SK-N-SH treated with all-trans-retinoic acid at 6 μM for 48 hours (cell line): ENCODE data around the gene SUMO3.

Experiments used
- ATAC-seq: fragments of 200-7000 bp; cut with Tn5 transposase; 3 replicates; pipeline ENCODE4 v1.9.1; 2020; ENCODE audit warnings: mild to moderate bottlenecking, moderate library complexity
- ARNTL ChIP-seq: fragments of 450-650 bp; formaldehyde crosslinking; IDR thresholded peaks from 2 replicates; pipeline ENCODE4 v1.5.0; 2020; ENCODE audit warnings: low read depth, mild to moderate bottlenecking, moderate library complexity, borderline replicate concordance
- BACH2 ChIP-seq: fragments of 250-450 bp; sonication (Bioruptor Pico); IDR thresholded peaks from 2 replicates; pipeline ENCODE4 v1.9.0; 2021; ENCODE audit warnings: mild to moderate bottlenecking, borderline replicate concordance
- CSDC2 ChIP-seq: fragments of 250-450 bp; sonication (Bioruptor Pico); IDR thresholded peaks from 2 replicates; pipeline ENCODE4 v1.5.0; 2020; ENCODE audit warnings: mild to moderate bottlenecking, moderate library complexity
- ESRRG ChIP-seq: fragments of 250-450 bp; sonication (Bioruptor Pico); IDR thresholded peaks from 2 replicates; pipeline ENCODE4 v1.6.1; 2021; ENCODE audit warnings: mild to moderate bottlenecking
- GLIS3 ChIP-seq: fragments of 250-450 bp; sonication (Bioruptor Pico); IDR thresholded peaks from 2 replicates; pipeline ENCODE4 v1.5.0; 2020; ENCODE audit warnings: mild to moderate bottlenecking, moderate library complexity
- OSR1 ChIP-seq: fragments of 250-450 bp; sonication (Bioruptor Pico); IDR thresholded peaks from 2 replicates; pipeline ENCODE4 v1.8.0; 2022; ENCODE audit warnings: moderate library complexity, mild to moderate bottlenecking, inconsistent platforms
- PPARA ChIP-seq: fragments of 250-450 bp; sonication (Bioruptor Pico); IDR thresholded peaks from 2 replicates; pipeline ENCODE4 v1.5.0; 2020; ENCODE audit warnings: mild to moderate bottlenecking, borderline replicate concordance
- RARB ChIP-seq: fragments of 250-450 bp; sonication (Bioruptor Pico); IDR thresholded peaks from 2 replicates; pipeline ENCODE4 v1.8.0; 2021; ENCODE audit warnings: mild to moderate bottlenecking, moderate library complexity
- SNAI2 ChIP-seq: fragments of 250-450 bp; sonication (Bioruptor Pico); IDR thresholded peaks from 2 replicates; pipeline ENCODE4 v1.5.0; 2020; ENCODE audit warnings: mild to moderate bottlenecking, moderate library complexity
- TCF4 ChIP-seq: fragments of 250-450 bp; sonication (Bioruptor Pico); IDR thresholded peaks from 2 replicates; pipeline ENCODE4 v1.8.0; 2021; ENCODE audit warnings: mild to moderate bottlenecking, moderate library complexity, borderline replicate concordance
- TOX ChIP-seq: fragments of 250-450 bp; sonication (Bioruptor Pico); IDR thresholded peaks from 2 replicates; pipeline ENCODE4 v1.8.0; 2021; ENCODE audit warnings: mild to moderate bottlenecking, moderate library complexity, borderline replicate concordance
- ZC3H10 ChIP-seq: fragments of 250-450 bp; sonication (Bioruptor Pico); IDR thresholded peaks from 2 replicates; pipeline ENCODE4 v1.5.1; 2021; ENCODE audit warnings: mild to moderate bottlenecking, moderate library complexity
- ZFP3 ChIP-seq: fragments of 250-450 bp; sonication (Bioruptor Pico); IDR thresholded peaks from 2 replicates; pipeline ENCODE4 v1.5.0; 2020; ENCODE audit warnings: mild to moderate bottlenecking, moderate library complexity
- ZFP30 ChIP-seq: fragments of 450-650 bp; formaldehyde crosslinking; IDR thresholded peaks from 2 replicates; pipeline ENCODE4 v1.5.0; 2022; ENCODE audit warnings: mild to moderate bottlenecking, moderate library complexity
- ZNF565 ChIP-seq: fragments of 450-650 bp; formaldehyde crosslinking; conservative IDR thresholded peaks from 2 replicates; pipeline ENCODE4 v1.5.0; 2020; ENCODE audit warnings: low read depth, mild to moderate bottlenecking, moderate library complexity
- ZNF70 ChIP-seq: fragments of 450-650 bp; formaldehyde crosslinking; IDR thresholded peaks from 2 replicates; pipeline ENCODE4 v1.5.0; 2020; ENCODE audit warnings: mild to moderate bottlenecking, moderate library complexity
- ZNF8 ChIP-seq: fragments of 450-650 bp; formaldehyde crosslinking; IDR thresholded peaks from 2 replicates; pipeline ENCODE4 v1.5.0; 2020; ENCODE audit warnings: mild to moderate bottlenecking, moderate library complexity
- TF ChIP-seq, protein P1 (sequence below): fragments of 250-450 bp; sonication (Bioruptor Pico); IDR thresholded peaks from 2 replicates; pipeline ENCODE4 v1.5.1; 2020; ENCODE audit warnings: low read depth, mild to moderate bottlenecking, moderate library complexity
- TF ChIP-seq, protein P2 (sequence below): fragments of 250-450 bp; sonication (Bioruptor Pico); IDR thresholded peaks from 2 replicates; pipeline ENCODE4 v1.5.1; 2021; ENCODE audit warnings: mild to moderate bottlenecking, moderate library complexity
- TF ChIP-seq, protein P3 (sequence below): fragments of 250-450 bp; sonication (Bioruptor Pico); IDR thresholded peaks from 2 replicates; pipeline ENCODE4 v1.5.0; 2020; ENCODE audit warnings: mild to moderate bottlenecking, moderate library complexity
- TF ChIP-seq, protein P4 (sequence below): fragments of 250-450 bp; sonication (Bioruptor Pico); IDR thresholded peaks from 2 replicates; pipeline ENCODE4 v1.8.0; 2020; ENCODE audit warnings: mild to moderate bottlenecking, moderate library complexity, borderline replicate concordance
- TF ChIP-seq, protein P5 (sequence below): fragments of 250-450 bp; sonication (Bioruptor Pico); IDR thresholded peaks from 2 replicates; pipeline ENCODE4 v1.8.0; 2021; ENCODE audit warnings: low read depth, mild to moderate bottlenecking, moderate library complexity, borderline replicate concordance

SUMO3 gene

DNA sequence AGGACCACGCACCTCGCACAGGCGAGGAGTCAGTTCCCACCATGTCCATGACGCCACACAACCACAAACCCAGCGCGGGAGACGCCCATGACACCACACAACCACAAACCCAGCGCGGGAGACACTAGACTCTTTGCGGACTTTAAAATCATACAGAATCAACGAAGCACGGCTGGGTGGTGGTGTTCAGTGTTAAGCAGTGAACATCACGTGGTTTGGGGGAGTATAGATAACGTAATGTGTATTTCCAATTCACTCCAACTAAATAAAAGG is 36.5 kb upstream of the SUMO3 start:
- ATAC-seq, result no peak
- TF ChIP-seq CSDC2 (CRISPR knock-in tag) (no peak), TCF4 (CRISPR knock-in tag) (no peak), ZFP3 (CRISPR knock-in tag) (no peak), TOX (CRISPR knock-in tag) (no peak), RARB (CRISPR knock-in tag) (no peak), ZNF565 (CRISPR knock-in tag) (no peak), SNAI2 (CRISPR knock-in tag) (no peak), OSR1 (CRISPR knock-in tag) (no peak), ARNTL (no peak), GLIS3 (CRISPR knock-in tag) (no peak), ZNF8 (no peak), BACH2 (CRISPR knock-in tag) (no peak)
- TF ChIP-seq, protein P1, sequence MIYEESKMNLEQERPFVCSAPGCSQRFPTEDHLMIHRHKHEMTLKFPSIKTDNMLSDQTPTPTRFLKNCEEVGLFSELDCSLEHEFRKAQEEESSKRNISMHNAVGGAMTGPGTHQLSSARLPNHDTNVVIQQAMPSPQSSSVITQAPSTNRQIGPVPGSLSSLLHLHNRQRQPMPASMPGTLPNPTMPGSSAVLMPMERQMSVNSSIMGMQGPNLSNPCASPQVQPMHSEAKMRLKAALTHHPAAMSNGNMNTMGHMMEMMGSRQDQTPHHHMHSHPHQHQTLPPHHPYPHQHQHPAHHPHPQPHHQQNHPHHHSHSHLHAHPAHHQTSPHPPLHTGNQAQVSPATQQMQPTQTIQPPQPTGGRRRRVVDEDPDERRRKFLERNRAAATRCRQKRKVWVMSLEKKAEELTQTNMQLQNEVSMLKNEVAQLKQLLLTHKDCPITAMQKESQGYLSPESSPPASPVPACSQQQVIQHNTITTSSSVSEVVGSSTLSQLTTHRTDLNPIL (CRISPR knock-in tag), result no peak
- TF ChIP-seq, protein P2, sequence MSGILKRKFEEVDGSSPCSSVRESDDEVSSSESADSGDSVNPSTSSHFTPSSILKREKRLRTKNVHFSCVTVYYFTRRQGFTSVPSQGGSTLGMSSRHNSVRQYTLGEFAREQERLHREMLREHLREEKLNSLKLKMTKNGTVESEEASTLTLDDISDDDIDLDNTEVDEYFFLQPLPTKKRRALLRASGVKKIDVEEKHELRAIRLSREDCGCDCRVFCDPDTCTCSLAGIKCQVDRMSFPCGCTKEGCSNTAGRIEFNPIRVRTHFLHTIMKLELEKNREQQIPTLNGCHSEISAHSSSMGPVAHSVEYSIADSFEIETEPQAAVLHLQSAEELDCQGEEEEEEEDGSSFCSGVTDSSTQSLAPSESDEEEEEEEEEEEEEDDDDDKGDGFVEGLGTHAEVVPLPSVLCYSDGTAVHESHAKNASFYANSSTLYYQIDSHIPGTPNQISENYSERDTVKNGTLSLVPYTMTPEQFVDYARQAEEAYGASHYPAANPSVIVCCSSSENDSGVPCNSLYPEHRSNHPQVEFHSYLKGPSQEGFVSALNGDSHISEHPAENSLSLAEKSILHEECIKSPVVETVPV, result no peak
- TF ChIP-seq, protein P3, sequence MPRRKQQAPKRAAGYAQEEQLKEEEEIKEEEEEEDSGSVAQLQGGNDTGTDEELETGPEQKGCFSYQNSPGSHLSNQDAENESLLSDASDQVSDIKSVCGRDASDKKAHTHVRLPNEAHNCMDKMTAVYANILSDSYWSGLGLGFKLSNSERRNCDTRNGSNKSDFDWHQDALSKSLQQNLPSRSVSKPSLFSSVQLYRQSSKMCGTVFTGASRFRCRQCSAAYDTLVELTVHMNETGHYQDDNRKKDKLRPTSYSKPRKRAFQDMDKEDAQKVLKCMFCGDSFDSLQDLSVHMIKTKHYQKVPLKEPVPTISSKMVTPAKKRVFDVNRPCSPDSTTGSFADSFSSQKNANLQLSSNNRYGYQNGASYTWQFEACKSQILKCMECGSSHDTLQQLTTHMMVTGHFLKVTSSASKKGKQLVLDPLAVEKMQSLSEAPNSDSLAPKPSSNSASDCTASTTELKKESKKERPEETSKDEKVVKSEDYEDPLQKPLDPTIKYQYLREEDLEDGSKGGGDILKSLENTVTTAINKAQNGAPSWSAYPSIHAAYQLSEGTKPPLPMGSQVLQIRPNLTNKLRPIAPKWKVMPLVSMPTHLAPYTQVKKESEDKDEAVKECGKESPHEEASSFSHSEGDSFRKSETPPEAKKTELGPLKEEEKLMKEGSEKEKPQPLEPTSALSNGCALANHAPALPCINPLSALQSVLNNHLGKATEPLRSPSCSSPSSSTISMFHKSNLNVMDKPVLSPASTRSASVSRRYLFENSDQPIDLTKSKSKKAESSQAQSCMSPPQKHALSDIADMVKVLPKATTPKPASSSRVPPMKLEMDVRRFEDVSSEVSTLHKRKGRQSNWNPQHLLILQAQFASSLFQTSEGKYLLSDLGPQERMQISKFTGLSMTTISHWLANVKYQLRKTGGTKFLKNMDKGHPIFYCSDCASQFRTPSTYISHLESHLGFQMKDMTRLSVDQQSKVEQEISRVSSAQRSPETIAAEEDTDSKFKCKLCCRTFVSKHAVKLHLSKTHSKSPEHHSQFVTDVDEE (CRISPR knock-in tag), result no peak

DNA sequence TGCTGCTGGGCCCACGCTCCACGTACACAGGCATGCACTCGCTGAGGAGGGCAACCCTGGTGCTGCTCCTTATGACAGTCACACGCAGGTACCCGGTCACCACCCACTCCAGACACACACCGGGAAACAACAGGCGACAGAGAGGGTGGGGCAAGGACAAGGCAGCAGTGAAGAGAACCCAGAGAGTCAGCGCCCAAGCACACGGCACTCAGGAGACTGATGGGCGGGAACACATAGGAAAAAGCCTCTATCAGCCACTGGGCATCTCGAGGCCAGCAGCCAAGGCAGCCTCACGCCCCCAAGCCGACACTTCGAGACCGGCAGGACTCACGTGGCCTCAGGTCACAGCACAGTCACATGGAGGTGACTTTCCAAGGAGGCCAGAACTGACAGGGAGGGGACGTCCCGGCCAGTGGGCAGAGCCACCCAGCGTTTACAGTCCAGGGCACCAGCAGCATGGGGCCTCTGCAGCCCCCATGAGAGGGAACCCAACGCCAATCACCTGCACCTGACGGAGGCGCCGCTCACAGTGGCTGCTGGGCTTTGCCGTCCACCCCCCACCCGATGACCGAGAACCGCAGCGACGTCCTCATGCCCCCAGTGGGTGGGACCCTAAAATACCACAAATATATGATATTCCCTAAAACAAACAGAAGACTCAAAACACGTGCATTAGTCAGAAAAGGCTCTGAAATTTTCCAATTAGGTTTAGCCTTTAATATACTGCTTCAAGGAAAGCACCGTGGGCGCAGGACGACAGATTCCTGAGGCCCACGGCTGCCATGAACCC is 35.9 kb upstream of the SUMO3 start:
- ATAC-seq, result no peak
- TF ChIP-seq ZC3H10 (CRISPR knock-in tag) (no peak), SNAI2 (CRISPR knock-in tag) (no peak), OSR1 (CRISPR knock-in tag) (no peak), ZFP3 (CRISPR knock-in tag) (no peak), ZFP30 (CRISPR knock-in tag) (no peak), ZNF8 (no peak), RARB (CRISPR knock-in tag) (no peak), TCF4 (CRISPR knock-in tag) (no peak), PPARA (no peak), ESRRG (CRISPR knock-in tag) (no peak), TOX (CRISPR knock-in tag) (no peak), GLIS3 (CRISPR knock-in tag) (no peak), ZNF565 (CRISPR knock-in tag) (no peak), ZNF70 (CRISPR knock-in tag) (no peak)
- TF ChIP-seq, protein P1 (CRISPR knock-in tag), result no peak
- TF ChIP-seq, protein P4, sequence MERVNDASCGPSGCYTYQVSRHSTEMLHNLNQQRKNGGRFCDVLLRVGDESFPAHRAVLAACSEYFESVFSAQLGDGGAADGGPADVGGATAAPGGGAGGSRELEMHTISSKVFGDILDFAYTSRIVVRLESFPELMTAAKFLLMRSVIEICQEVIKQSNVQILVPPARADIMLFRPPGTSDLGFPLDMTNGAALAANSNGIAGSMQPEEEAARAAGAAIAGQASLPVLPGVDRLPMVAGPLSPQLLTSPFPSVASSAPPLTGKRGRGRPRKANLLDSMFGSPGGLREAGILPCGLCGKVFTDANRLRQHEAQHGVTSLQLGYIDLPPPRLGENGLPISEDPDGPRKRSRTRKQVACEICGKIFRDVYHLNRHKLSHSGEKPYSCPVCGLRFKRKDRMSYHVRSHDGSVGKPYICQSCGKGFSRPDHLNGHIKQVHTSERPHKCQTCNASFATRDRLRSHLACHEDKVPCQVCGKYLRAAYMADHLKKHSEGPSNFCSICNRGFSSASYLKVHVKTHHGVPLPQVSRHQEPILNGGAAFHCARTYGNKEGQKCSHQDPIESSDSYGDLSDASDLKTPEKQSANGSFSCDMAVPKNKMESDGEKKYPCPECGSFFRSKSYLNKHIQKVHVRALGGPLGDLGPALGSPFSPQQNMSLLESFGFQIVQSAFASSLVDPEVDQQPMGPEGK (CRISPR knock-in tag), result no peak
- TF ChIP-seq, protein P3 (CRISPR knock-in tag), result no peak
- TF ChIP-seq, protein P2, result no peak
- TF ChIP-seq, protein P5, sequence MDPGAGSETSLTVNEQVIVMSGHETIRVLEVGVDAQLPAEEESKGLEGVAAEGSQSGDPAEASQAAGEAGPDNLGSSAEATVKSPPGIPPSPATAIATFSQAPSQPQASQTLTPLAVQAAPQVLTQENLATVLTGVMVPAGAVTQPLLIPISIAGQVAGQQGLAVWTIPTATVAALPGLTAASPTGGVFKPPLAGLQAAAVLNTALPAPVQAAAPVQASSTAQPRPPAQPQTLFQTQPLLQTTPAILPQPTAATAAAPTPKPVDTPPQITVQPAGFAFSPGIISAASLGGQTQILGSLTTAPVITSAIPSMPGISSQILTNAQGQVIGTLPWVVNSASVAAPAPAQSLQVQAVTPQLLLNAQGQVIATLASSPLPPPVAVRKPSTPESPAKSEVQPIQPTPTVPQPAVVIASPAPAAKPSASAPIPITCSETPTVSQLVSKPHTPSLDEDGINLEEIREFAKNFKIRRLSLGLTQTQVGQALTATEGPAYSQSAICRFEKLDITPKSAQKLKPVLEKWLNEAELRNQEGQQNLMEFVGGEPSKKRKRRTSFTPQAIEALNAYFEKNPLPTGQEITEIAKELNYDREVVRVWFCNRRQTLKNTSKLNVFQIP (CRISPR knock-in tag), result no peak
